ENCODE results near the gene PIN1.

The PIN1 gene

DNA sequence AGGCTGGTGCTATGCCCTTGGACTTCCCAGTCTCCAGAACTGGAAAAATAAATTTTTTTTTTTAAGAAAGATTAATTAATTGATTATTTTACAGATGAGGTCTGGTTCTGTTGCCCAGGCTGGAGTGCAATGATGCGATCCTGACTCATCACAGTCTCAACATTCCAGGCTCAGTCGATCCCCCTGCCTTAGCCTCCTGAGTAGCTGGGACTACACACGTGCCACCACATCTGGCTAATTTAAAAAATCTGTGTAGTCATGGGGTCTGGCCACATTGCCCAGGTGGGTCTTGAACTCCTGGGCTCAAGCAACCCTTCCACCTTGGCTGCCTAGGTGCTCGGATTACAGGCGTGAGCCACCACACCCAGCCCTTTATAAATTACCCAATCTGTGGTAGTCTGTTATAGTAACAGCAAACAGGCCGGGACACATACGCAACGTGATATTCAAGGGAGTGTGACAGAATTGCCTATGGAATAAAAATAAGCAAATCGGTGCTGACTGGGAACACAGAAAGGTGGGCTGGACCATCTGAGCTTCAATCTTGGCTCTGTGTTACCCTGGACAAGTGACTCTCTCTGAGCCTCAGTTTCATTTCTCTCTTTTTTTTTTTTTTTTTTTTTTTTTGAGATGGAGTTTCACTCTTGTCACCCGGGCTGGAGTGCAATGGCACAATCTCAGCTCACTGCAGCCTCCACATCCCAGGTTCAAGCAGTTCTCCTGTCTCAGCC lies 42.8 kb downstream of the PIN1 start:
- TF ChIP-seq, protein P1, sequence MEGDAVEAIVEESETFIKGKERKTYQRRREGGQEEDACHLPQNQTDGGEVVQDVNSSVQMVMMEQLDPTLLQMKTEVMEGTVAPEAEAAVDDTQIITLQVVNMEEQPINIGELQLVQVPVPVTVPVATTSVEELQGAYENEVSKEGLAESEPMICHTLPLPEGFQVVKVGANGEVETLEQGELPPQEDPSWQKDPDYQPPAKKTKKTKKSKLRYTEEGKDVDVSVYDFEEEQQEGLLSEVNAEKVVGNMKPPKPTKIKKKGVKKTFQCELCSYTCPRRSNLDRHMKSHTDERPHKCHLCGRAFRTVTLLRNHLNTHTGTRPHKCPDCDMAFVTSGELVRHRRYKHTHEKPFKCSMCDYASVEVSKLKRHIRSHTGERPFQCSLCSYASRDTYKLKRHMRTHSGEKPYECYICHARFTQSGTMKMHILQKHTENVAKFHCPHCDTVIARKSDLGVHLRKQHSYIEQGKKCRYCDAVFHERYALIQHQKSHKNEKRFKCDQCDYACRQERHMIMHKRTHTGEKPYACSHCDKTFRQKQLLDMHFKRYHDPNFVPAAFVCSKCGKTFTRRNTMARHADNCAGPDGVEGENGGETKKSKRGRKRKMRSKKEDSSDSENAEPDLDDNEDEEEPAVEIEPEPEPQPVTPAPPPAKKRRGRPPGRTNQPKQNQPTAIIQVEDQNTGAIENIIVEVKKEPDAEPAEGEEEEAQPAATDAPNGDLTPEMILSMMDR (IDR thresholded peaks at IDR 0.05; ENCODE audit: extremely low read depth, insufficient read depth, missing control alignments) = no peak
- DNase-seq (ENCODE audit: low spot score) = no peak
- in situ Hi-C loops (cut with MboI; ENCODE audit: low pct_unique_long_range_greater_than_20kb, low sequenced_read_pairs, unreplicated experiment) = no loop called here

DNA sequence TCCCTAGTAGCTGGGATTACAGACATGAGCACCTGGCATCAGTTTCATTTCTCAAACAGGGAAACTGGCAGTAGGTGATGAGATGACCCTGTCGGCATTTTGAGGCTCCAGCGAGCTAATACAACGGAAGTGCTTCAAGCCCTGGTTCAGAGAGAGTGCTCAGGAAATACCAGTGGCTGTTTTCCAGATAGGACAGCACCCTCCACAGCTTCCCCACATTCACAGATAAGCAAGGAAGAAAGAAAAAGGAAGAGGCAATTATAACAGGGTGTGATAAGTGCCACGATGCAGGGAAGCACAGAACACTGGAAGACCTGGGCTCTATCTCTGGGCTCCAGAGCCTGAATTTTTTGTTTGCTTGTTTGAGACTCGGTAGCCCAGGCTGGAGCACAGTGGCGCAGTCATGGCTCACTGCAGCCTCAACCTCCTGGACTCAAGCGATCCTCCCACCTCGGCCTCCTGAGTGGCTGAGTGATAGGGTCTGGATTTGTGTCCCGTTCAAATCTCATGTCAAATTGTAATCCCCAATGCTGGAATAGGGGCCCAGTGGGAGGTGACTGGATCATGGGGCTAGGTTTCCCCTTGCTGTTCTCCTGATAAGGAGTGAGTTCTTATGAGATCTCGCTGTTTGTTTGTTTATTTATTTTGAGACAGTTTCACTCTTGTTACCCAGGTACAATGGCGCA lies 43.5 kb downstream of the PIN1 start:
- no peak for DNase-seq (ENCODE audit: low spot score)
- TF ChIP-seq, protein P1 (IDR thresholded peaks at IDR 0.05; ENCODE audit: extremely low read depth, insufficient read depth, missing control alignments) = no peak
- in situ Hi-C loops (cut with MboI; ENCODE audit: low pct_unique_long_range_greater_than_20kb, low sequenced_read_pairs, unreplicated experiment) = no loop called here

- in situ Hi-C loops (cut with MboI; ENCODE audit: low pct_unique_long_range_greater_than_20kb, low sequenced_read_pairs, unreplicated experiment) = no loop called here
- TF ChIP-seq, protein P1 (IDR thresholded peaks at IDR 0.05; ENCODE audit: extremely low read depth, insufficient read depth, missing control alignments) = no peak
- no peak for DNase-seq (ENCODE audit: low spot score)
Measured at GRCh38 chr19:9881720-9882119, 46.6 kb downstream of the PIN1 start.

GRCh38 chr19:9883231-9883758 lies 48.2 kb downstream of the PIN1 start:
- DNase-seq (ENCODE audit: low spot score) = no peak
- in situ Hi-C loops (cut with MboI; ENCODE audit: low pct_unique_long_range_greater_than_20kb, low sequenced_read_pairs, unreplicated experiment) = no loop called here
- TF ChIP-seq, protein P1 (IDR thresholded peaks at IDR 0.05; ENCODE audit: extremely low read depth, insufficient read depth, missing control alignments) = no peak

- no peak for DNase-seq (ENCODE audit: low spot score)
- TF ChIP-seq, protein P1 (IDR thresholded peaks at IDR 0.05; ENCODE audit: extremely low read depth, insufficient read depth, missing control alignments) = no peak
- in situ Hi-C loops (cut with MboI; ENCODE audit: low pct_unique_long_range_greater_than_20kb, low sequenced_read_pairs, unreplicated experiment) = no loop called here
Measured at GRCh38 chr19:9883764-9884163, 48.6 kb downstream of the PIN1 start.

GRCh38 chr19:9885077-9885552 lies 50.0 kb downstream of the PIN1 start:
- in situ Hi-C loops (cut with MboI; ENCODE audit: low pct_unique_long_range_greater_than_20kb, low sequenced_read_pairs, unreplicated experiment) = no loop called here
- DNase-seq (ENCODE audit: low spot score) = no peak
- TF ChIP-seq, protein P1 (IDR thresholded peaks at IDR 0.05; ENCODE audit: extremely low read depth, insufficient read depth, missing control alignments) = no peak
